Ascending aorta (tissue), 2 donors: ENCODE measurements around the gene RBMS2. TPM values are rescaled to one million over a fixed set of nuclear protein-coding genes. Genes with fewer than 3 reads are reported as not detected.

Experiments used
- DNase-seq, 2 donors: peaks; one replicate each; pipeline ENCODE4 v3.0.0-alpha.2; 2019; ENCODE audit warnings: low spot score in 2 of 2
- H3K27ac ChIP-seq, 2 donors: fragments of 200-600 bp; sonication (generic); one replicate each; pipeline ENCODE4 v1.5.1; 2016 to 2017; ENCODE audit warnings: mild to moderate bottlenecking in 1 of 2
- H3K27me3 ChIP-seq: fragments of 200-600 bp; sonication (generic); one replicate; pipeline ENCODE4 v1.5.1; 2017
- H3K36me3 ChIP-seq, 2 donors: fragments of 200-600 bp; sonication (generic); one replicate each; pipeline ENCODE4 v1.5.1; 2016
- H3K4me1 ChIP-seq, 2 donors: fragments of 200-600 bp; sonication (generic); one replicate each; pipeline ENCODE4 v1.5.1; 2016 to 2017; ENCODE audit warnings: mild to moderate bottlenecking in 1 of 2
- H3K4me3 ChIP-seq, 2 donors: fragments of 200-600 bp; sonication (generic); one replicate each; pipeline ENCODE4 v1.5.1; 2016 to 2017; ENCODE audit warnings: mild to moderate bottlenecking in 1 of 2
- H3K9me3 ChIP-seq, 2 donors: fragments of 200-600 bp; sonication (generic); one replicate each; pipeline ENCODE4 v1.5.1; 2016
- CTCF ChIP-seq, 3 experiments: fragments of 200-600 bp in 2 of 3; fragments of 450-650 bp in 1 of 3; sonication (generic) in 2 of 3; IDR thresholded peaks; one replicate each; pipeline ENCODE4 v1.5.1; 2016 to 2019; ENCODE audit warnings: antibody characterized with exemption in 3 of 3, mild to moderate bottlenecking in 1 of 3, moderate library complexity in 1 of 3
- intact Hi-C: fragments of 100-400 bp; cut with DNase I; formaldehyde crosslinking; loops from one replicate; pipeline ENCODE4 v1.15.1; 2023
- total RNA-seq: library from RNA; depleted of rRNA; stranded (reverse); fragments of >200 nt; gene quantifications from one replicate; pipeline ENCODE4 v1.1.0, GENCODE V29; 2016

RBMS2 gene
- 21.3 TPM for total RNA-seq

- peak; percentile 77 to 93 for DNase-seq
- no peak for TF ChIP-seq CTCF (IDR thresholded peaks at IDR 0.05)
These were observed at the start of gene RBMS2 for GRCh38 chr12:56521590-56522371. Gene RBMS2, plus strand, starts transcription at chr12:56521820. Its CDS starts 204 bp downstream, at chr12:56522024.

GRCh38 chr12:56474389-56474788, 47.2 kb upstream of the RBMS2 start:
- no peak for TF ChIP-seq CTCF (IDR thresholded peaks at IDR 0.05)
- Histone ChIP-seq H3K27me3 (no peaks in the 10 kb centered on the region), H3K36me3 (no peaks in the 10 kb centered on the region), H3K4me1 (peaks cover 0 to 2% of the 10 kb centered on the region in 2 donors), H3K27ac (no peak overlapping the region), H3K9me3 (no peaks in the 10 kb centered on the region), H3K4me3 (no peak overlapping the region)
- intact Hi-C loops, result no loop called here
- DNase-seq, result no peak

More at GRCh38 chr12:56521590-56522371, at the start of gene RBMS2:
- no peaks in the 10 kb centered on the region for H3K27me3 ChIP-seq
- intact Hi-C loops, result loop anchor here (2.0 to 10.0 kb wide), 2 partner anchors 115 to 677 kb away; partner anchors contain the start of gene MMP19
- H3K9me3 ChIP-seq, result no peaks in the 10 kb centered on the region
- H3K36me3 ChIP-seq, result no peaks in the 10 kb centered on the region
- peaks cover 0 to 35% of the 10 kb centered on the region in 2 donors for H3K4me1 ChIP-seq
- peak within 1 kb of the TSS; percentile 78 to 88 for H3K27ac ChIP-seq
- H3K4me3 ChIP-seq, result peak within 1 kb of the TSS; percentile 64 to 71

GRCh38 chr12:56476143-56476542, 45.5 kb upstream of the RBMS2 start:
- H3K27me3 ChIP-seq, result no peaks in the 10 kb centered on the region
- no peaks in the 10 kb centered on the region for H3K4me1 ChIP-seq
- no peak overlapping the region for H3K27ac ChIP-seq
- intact Hi-C loops, result no loop called here
- TF ChIP-seq CTCF (IDR thresholded peaks at IDR 0.05), result no peak
- DNase-seq, result no peak
- H3K36me3 ChIP-seq, result no peaks in the 10 kb centered on the region
- H3K9me3 ChIP-seq, result no peaks in the 10 kb centered on the region
- no peak overlapping the region for H3K4me3 ChIP-seq

GRCh38 chr12:56476972-56477432, 44.6 kb upstream of the RBMS2 start:
- H3K4me1 ChIP-seq, result no peaks in the 10 kb centered on the region
- intact Hi-C loops, result no loop called here
- no peaks in the 10 kb centered on the region for H3K36me3 ChIP-seq
- H3K27me3 ChIP-seq, result no peaks in the 10 kb centered on the region
- TF ChIP-seq CTCF (IDR thresholded peaks at IDR 0.05), result no peak
- no peak overlapping the region for H3K27ac ChIP-seq
- DNase-seq, result no peak
- H3K4me3 ChIP-seq, result no peak overlapping the region
- no peaks in the 10 kb centered on the region for H3K9me3 ChIP-seq

- Histone ChIP-seq H3K36me3 (no peaks in the 10 kb centered on the region), H3K4me1 (no peaks in the 10 kb centered on the region), H3K27me3 (no peaks in the 10 kb centered on the region), H3K4me3 (no peak overlapping the region), H3K27ac (no peak overlapping the region), H3K9me3 (no peaks in the 10 kb centered on the region)
- DNase-seq, result no peak
- TF ChIP-seq CTCF (IDR thresholded peaks at IDR 0.05), result no peak
- intact Hi-C loops, result no loop called here
These were observed 43.9 kb upstream of the RBMS2 start for GRCh38 chr12:56477521-56478225.
